GM12892 (cell line): Measurements from ENCODE around the gene CNTNAP5.

Source experiments
- POLR2A ChIP-seq: IDR thresholded peaks from 2 replicates; pipeline ENCODE4 v1.6.1; 2011; ENCODE audit warnings: low read depth, low read length, control low read depth
- POLR2AphosphoS5 ChIP-seq: IDR thresholded peaks from 2 replicates; pipeline ENCODE4 v1.6.1; 2011; ENCODE audit warnings: low read depth, low read length, control low read depth

DNA sequence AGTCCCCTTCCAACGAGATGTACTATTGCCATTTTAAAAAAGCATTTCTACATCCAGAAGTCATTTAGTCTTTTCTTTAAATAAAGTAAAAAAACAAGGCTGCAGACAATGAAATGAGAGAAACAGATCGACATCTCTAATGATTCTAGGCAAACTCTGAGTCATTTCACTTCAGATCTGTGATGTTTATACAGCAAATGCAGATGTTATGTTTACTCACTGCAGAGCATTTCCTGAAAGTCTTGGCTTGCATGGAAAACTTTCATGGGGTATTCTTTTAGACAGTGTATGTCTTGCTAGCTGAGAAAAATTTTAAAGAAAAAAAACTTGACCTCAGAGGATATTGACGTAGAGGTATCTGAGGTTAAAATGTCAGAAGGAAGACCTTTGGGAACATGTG is 797.4 kb downstream of the CNTNAP5 start:
- TF ChIP-seq POLR2A = no peak
- TF ChIP-seq POLR2AphosphoS5 = no peak
